GM12865 (cell line): ENCODE measurements around the gene MORN5.

ENCODE experiments used
- DNase-seq: peaks from one replicate; pipeline ENCODE4 v3.0.0; 2010; ENCODE audit warnings: low read depth
- H3K4me3 ChIP-seq: 2 replicates; pipeline ENCODE4 v1.5.1; 2011; ENCODE audit warnings: mild to moderate bottlenecking, low read depth, low read length, control low read depth
- TF ChIP-seq, protein P1 (sequence below): IDR thresholded peaks from 2 replicates; pipeline ENCODE4 v1.5.1; 2011; ENCODE audit warnings: low read length, control low read depth, low read depth, inconsistent platforms; ENCODE audit not compliant: insufficient read depth; ENCODE audit errors: missing control alignments

MORN5 gene

DNA sequence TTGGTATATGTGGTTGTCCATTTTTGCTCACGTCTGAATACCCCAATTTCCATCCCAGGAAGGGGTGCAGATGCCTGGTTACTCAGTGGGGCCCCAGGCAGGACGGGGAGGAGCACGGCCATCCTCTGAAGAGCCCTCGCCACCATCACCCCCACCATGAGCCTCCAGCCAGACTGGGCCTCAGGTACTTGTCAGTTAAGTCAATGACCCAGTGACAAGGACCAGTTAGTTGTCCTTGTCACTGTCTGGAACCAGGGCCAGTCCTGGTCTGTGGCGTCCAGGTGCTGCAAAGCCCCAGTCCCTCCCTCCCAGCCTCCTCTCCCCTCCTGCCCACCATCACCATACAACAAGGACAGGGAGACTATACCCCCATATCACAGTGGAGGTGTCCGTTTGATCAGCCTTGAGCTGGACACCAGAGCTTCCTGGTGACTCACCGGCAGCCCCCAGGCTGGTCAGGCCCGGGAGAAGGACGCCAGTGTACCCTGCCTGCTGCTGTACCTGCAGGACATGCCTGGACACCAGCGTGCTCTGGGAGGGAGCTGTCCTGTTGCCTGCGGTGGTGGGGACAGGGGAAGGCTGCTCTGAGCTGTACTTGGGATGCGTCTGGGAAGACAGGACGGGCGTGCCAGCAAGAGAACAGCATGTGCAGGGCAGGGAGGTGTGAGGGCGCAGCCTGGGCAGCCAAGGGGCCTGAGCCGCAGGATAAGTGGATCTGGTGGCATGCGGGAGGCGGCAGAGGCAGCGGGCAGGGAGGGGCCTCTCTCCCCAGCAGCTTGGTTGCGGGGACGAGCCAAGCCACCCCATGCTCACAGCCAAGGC lies 34.0 kb upstream of the MORN5 start:
- DNase-seq = no peak
- H3K4me3 ChIP-seq = no peak overlapping the region
- TF ChIP-seq, protein P1, sequence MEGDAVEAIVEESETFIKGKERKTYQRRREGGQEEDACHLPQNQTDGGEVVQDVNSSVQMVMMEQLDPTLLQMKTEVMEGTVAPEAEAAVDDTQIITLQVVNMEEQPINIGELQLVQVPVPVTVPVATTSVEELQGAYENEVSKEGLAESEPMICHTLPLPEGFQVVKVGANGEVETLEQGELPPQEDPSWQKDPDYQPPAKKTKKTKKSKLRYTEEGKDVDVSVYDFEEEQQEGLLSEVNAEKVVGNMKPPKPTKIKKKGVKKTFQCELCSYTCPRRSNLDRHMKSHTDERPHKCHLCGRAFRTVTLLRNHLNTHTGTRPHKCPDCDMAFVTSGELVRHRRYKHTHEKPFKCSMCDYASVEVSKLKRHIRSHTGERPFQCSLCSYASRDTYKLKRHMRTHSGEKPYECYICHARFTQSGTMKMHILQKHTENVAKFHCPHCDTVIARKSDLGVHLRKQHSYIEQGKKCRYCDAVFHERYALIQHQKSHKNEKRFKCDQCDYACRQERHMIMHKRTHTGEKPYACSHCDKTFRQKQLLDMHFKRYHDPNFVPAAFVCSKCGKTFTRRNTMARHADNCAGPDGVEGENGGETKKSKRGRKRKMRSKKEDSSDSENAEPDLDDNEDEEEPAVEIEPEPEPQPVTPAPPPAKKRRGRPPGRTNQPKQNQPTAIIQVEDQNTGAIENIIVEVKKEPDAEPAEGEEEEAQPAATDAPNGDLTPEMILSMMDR = no peak

DNA sequence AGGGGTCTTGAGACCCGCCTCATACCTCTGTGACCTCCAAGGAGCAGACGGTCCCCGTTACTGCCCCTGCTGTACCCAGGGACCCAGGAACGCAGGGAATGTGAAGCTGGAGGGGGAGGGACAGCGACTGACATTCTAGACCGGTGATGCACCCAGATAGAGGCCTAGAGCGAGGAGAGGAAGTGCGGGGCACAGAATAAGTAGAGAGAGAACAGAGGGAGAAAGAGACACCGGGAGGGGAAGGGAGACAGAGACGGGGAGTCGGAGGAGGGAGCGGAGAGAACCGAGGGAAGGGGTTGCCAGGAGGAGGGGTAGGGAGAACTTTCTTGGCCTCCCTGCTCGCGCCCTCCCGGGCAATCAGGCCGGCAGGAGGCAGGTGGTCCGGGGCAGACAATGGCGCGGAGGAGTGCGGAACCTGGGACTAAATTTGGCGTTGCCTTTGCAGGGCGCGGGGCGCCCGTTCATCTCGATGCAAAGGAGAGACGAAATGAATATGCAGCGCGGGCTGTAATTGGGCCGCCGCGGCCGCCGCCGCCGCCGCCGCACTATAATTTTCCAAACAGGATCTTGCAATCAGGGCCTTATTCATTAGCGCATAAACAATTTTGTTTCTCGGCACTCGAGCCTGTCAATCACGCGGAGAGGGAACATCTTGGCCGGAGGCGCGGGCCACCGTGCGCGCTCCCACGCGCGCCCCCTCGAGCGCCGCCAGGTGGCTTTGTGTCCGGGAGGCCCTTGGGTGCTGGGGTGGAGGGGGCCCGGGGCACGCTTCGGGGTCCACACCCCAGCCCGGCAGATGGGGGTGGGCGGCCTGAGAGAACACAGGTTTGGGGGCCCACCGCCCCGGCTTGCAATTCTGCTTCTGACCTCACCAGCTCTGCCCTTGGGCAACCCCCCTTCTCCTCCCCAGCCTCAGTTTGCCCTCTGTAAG lies 33.1 kb upstream of the MORN5 start:
- H3K4me3 ChIP-seq = no peak overlapping the region
- no peak for DNase-seq
- TF ChIP-seq, protein P1 = no peak

DNA sequence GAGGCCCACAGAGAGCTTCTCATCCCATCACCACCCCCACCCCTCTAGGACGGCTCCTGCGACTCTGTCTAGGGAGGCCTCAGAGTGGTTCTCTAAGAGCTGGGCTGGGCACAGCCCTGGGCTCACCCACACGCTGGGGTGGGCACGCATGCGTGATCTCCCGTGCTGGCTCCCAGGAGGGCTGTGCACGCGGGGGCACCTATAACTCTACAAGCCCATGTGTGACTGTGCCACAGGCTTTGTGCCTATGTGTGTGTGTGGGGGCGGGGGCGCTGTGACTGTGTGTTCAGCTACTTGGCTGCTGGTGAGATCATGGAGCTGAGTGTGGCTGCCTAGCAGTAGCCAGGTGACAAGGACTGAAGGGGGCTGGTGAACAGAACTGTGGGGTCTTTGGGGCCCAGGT lies 32.3 kb upstream of the MORN5 start:
- TF ChIP-seq, protein P1 = no peak
- no peak for DNase-seq
- no peak overlapping the region for H3K4me3 ChIP-seq

DNA sequence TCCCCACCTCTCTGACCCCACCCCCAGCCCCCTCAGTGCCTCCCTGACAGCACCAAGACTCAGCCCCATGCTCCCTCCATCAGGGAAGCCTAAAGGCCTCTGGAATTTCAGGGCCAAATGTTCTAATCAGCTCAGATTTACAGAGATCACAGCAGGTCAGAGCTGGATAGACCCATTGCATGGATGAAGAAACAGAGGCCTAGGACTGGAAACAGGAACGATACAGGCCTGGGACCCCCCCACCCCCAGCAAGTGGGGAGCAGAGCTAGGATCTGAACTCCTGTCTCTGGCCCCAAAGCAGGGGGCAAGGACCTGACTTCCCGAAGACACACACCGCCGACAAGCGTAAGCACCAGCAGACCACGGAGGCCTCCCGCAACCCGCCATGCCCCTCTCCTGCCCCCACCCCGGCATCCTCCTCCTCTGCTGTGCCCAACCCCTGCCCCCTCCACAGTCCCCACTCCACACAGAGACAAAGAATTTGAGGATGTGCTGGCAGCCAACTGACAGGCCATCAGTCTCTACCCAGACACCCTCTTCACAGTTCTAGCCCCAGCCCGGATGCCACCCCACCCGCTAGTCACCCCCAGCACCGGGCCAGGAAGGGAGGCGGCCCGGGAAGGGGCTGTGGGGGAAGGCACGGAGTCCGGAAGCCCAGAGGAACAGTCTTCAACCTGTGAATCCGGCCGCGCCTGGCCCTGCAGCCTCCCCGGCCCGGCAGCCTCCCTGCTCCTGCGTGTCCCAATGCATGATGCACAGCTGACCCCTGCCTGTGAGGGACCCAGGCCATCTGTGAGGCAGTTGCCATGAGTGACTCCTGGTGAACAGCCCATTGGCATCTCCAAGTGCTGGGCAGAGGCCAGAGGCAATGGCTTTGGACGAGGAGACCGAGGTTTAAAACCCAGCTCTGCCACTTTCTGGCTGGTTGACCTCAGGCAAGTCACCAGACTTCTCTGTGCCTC lies 31.4 kb upstream of the MORN5 start:
- H3K4me3 ChIP-seq = no peak overlapping the region
- no peak for DNase-seq
- TF ChIP-seq, protein P1 = no peak

DNA sequence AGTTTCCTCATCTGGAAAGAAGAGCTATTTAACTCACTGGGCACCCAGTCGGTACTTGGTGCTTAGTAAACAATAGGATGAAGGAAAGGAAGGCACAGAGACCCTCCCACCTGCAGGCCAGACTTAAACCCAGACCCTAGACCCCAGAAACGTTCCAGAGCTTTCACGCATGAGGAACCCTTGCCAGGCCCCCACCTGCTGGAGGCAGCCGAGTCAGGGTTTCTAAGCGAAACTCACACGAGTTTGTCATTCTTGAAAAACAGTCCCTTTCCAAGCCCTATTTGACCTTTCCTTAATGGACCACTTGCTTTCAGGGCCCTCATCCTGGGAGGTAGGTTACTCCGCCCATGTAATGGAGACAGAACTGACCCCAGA lies 30.8 kb upstream of the MORN5 start:
- TF ChIP-seq, protein P1 = no peak
- no peak for DNase-seq
- H3K4me3 ChIP-seq = no peak overlapping the region

DNA sequence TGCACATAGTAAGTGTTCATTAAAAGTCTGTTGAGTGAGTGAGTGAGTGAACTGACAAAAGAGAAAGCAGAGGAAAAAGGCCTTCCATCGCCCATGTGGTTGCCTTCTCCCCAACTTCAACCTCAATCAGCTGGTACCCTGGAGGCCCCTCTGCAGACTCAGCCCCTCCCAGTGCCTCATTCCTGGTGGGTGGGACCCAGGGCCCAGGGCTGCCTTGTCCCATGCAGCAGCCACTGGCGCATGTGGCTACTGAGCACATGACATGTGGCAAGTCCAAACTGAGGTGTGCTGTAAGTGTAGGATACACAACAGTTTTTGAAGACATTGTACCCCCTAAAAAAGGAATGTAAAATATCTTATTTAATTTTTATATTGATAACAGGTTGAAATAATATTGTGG lies 29.7 kb upstream of the MORN5 start:
- no peak for DNase-seq
- H3K4me3 ChIP-seq = no peak overlapping the region
- TF ChIP-seq, protein P1 = no peak
